Measurements from ENCODE around the gene OPCML. TPM values are rescaled to one million over a fixed set of nuclear protein-coding genes. Genes with fewer than 3 reads are reported as not detected.

OPCML gene
- total RNA-seq, 1 experiment from 2014 or later = 0.94 TPM

DNA sequence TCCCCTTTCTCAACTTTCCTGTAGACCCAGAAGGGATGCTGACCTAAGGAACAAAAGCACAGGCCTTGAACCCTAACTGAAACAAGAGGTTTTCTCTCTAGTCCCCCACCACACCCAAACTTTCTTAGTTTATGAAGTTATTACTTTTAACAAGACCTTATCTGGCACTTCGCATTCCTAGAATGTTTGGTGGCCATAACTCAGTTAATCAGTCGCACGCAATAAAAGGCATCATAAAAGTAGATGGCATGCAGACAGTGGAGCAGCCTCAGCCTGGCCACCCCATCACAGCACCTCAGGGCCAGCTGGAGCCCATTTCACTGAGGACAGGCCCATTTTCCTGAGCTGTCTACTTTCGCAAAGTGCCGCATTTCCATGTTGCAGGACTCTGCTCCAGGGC, 301.9 kb downstream of the OPCML start:
- Mint-ChIP-seq H3K27me3 (ENCODE audit: low read depth) (peaks cover 56% of the 10 kb centered on the region), H3K27ac (no peak overlapping the region), H3K4me1 (peaks cover 35 to 53% of the 10 kb centered on the region in 2 experiments), H3K36me3 (ENCODE audit: insufficient read depth in 1 of 3, low read depth in 3 of 3) (peaks cover 0 to 6% (median 5%) of the 10 kb centered on the region in 3 experiments; a peak in 6 of 7 replicates), H3K9me3 (peaks cover 6 to 9% of the 10 kb centered on the region in 2 experiments), H3K4me3 (no peak overlapping the region)
- no peak overlapping the region for H4K91ac ChIP-seq (ENCODE audit: insufficient read length, low read depth, low read length)
- WGBS (ENCODE audit: extremely low coverage, insufficient read length, low lambda C conversion rate) = no CpG with 5 or more reads among the region's 5 CpGs
- H3K9ac ChIP-seq (ENCODE audit: extremely low read depth, insufficient read length, low read length) = no peak overlapping the region
- H3K9me3 ChIP-seq (ENCODE audit: control insufficient read depth, low read depth, low read length) = no peaks in the 10 kb centered on the region
- DNase-seq = no peak
- no peaks in the 10 kb centered on the region for H4K20me1 ChIP-seq (ENCODE audit: control insufficient read depth, insufficient read depth, insufficient read length)
- no peaks in the 10 kb centered on the region for H3K23me2 ChIP-seq (ENCODE audit: insufficient read length, low read depth, low read length, poor library complexity, severe bottlenecking)
- H3K27ac ChIP-seq (ENCODE audit: insufficient read length, low read depth, low read length) = no peak overlapping the region
- no peak overlapping the region for H2AFZ ChIP-seq (ENCODE audit: low read length)
- H3K27me3 ChIP-seq (ENCODE audit: insufficient read depth, low read length) = no peaks in the 10 kb centered on the region
- no peaks in the 10 kb centered on the region for H3K79me2 ChIP-seq (ENCODE audit: insufficient read depth, low read length)
- H2BK15ac ChIP-seq (ENCODE audit: low read depth, low read length) = no peak overlapping the region
- no peaks in the 10 kb centered on the region for H3K79me1 ChIP-seq (ENCODE audit: insufficient read depth, low read depth, low read length, poor library complexity, severe bottlenecking)
- no peak overlapping the region for H3K23ac ChIP-seq (ENCODE audit: insufficient read length, low read depth, low read length)
- no peak overlapping the region for H2AK5ac ChIP-seq (ENCODE audit: insufficient read length, low read length)
- TF ChIP-seq, protein P1, sequence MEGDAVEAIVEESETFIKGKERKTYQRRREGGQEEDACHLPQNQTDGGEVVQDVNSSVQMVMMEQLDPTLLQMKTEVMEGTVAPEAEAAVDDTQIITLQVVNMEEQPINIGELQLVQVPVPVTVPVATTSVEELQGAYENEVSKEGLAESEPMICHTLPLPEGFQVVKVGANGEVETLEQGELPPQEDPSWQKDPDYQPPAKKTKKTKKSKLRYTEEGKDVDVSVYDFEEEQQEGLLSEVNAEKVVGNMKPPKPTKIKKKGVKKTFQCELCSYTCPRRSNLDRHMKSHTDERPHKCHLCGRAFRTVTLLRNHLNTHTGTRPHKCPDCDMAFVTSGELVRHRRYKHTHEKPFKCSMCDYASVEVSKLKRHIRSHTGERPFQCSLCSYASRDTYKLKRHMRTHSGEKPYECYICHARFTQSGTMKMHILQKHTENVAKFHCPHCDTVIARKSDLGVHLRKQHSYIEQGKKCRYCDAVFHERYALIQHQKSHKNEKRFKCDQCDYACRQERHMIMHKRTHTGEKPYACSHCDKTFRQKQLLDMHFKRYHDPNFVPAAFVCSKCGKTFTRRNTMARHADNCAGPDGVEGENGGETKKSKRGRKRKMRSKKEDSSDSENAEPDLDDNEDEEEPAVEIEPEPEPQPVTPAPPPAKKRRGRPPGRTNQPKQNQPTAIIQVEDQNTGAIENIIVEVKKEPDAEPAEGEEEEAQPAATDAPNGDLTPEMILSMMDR (conservative IDR thresholded peaks at IDR 0.05) = no peak
- no peak overlapping the region for H3K4ac ChIP-seq (ENCODE audit: low read depth, low read length)
- H4K8ac ChIP-seq (replicated peaks; ENCODE audit: insufficient read length, low read depth, low read length) = no peak overlapping the region
- H3K14ac ChIP-seq (ENCODE audit: insufficient read depth, low read length) = no peak overlapping the region
- no peak overlapping the region for H3T11ph ChIP-seq (ENCODE audit: low read length)
- H2BK20ac ChIP-seq (ENCODE audit: low read depth, low read length, poor library complexity, severe bottlenecking) = no peak overlapping the region
- no peak overlapping the region for H3K56ac ChIP-seq (ENCODE audit: insufficient read length, low read depth, low read length)
- no peak overlapping the region for H2BK5ac ChIP-seq (ENCODE audit: insufficient read length, low read length)
- no peak overlapping the region for H2BK12ac ChIP-seq (ENCODE audit: insufficient read length, low read depth, low read length)
- H3K4me2 ChIP-seq (ENCODE audit: insufficient read depth, insufficient read length, low read length) = no peak overlapping the region
- no peak overlapping the region for H2BK120ac ChIP-seq (ENCODE audit: low read depth, low read length, poor library complexity, severe bottlenecking)
- no peak overlapping the region for H3K18ac ChIP-seq (ENCODE audit: insufficient read length, low read depth, low read length)
- no peak overlapping the region for H4K5ac ChIP-seq (ENCODE audit: insufficient read length, low read depth, low read length)
- H3K4me1 ChIP-seq (ENCODE audit: insufficient read depth, low read length) = peaks cover 4% of the 10 kb centered on the region; the same call in 1 of the 2 replicates

Measured in H9 (cell line).